ENCODE data around the gene SREK1.
"Not testable (repeated sequence)": the region's sequence is repeated elsewhere in the genome, so short reads cannot be mapped to it uniquely, and the experiment has no call there.

The SREK1 gene, protein sequence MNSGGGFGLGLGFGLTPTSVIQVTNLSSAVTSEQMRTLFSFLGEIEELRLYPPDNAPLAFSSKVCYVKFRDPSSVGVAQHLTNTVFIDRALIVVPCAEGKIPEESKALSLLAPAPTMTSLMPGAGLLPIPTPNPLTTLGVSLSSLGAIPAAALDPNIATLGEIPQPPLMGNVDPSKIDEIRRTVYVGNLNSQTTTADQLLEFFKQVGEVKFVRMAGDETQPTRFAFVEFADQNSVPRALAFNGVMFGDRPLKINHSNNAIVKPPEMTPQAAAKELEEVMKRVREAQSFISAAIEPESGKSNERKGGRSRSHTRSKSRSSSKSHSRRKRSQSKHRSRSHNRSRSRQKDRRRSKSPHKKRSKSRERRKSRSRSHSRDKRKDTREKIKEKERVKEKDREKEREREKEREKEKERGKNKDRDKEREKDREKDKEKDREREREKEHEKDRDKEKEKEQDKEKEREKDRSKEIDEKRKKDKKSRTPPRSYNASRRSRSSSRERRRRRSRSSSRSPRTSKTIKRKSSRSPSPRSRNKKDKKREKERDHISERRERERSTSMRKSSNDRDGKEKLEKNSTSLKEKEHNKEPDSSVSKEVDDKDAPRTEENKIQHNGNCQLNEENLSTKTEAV

DNA sequence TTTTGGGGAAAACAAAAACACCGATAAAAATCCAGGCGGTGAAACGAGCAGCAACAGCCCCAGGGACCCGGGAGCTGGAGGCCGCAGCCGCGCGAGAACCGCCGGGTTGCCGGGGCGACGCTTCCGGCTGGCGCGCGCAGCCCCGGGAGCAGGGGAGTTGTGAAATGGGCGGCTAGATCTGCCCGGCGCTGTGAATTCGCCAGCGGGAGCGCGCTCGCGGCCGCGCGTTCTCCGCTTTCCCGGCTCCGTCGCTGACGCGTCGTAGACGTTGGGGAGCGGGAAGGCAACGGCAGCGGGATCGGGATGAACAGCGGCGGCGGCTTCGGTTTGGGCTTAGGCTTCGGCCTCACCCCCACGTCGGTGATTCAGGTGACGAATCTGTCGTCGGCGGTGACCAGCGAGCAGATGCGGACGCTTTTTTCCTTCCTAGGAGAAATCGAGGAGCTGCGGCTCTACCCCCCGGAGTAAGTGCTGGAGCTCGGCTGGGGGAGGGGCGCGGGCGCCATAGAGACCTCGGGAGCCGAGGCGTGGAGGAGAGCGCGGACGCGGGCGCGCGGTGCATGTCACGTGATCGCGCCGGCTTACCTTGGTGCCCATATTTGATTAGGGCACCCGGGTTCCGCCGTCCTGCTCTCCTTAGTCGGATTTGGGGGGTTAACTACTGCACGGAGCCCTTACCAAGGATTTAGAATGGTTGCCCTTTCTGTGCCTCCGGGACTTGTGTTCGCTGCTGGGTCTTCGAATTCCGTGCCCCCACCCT, at the start of gene SREK1:
Gene SREK1 (plus strand): TSS at position 227 of the 760 bp plus-strand sequence. CDS start 77 bp downstream, at position 304.
- peak; percentile 72 for DNase-seq

DNA sequence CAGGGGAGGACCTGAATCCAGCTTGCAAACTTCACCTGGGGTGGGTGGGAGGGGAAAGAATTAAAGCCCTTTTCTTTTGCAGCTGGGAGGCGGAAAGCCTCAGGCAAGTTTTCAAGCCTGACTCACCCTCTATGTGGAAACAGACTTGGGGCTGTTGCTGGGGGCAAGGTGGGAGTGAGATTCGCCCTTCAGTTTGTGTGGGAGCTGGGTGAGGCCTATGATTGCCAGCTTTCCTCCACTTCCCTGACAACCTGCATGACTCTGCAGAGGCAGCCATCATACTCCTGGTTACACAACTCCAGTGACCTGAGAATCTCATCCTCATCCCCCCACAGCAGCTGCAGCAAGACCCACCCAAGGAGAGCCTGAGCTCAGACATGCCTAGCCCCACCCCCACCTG, 43.2 kb upstream of the SREK1 start:
- DNase-seq, result no peak

DNA sequence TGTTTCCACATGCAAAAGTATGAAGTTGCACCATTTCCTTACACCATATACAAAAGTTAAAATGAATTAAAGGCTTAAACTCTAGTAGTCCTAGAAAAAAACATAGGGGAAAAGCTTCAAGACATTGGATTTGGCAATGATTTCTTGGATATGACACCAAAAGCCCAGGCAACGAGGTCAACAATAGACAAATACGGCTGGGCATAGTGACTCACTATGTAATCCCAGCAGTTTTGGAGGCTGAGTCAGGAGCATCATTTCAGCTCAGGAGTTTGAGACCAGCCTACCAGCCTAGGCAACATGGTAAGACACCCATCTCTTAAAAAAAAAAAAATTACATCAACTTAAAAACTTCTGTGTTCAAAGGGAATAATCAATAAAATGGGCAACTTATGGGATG, 30.9 kb upstream of the SREK1 start:
- no peak for DNase-seq

DNA sequence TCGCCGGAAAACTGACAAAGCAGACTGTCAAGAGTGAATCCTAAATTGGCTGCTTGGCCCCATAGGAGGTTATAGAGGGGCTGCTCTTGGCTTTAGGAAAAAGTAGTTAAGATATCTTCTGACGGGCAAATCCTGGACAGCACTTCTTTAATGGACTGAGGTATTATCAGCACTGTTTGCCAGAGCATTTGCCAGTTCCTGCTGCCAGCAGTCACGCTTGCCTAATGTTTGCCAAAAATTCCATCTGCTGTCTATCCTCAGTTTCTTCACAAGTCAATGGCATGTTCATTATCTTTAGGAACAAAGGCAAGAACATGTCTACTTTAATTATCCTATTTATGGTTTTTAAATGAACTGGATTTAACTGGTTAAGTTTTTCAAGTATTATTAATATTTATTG, 25.8 kb upstream of the SREK1 start:
- DNase-seq, result no peak

DNA sequence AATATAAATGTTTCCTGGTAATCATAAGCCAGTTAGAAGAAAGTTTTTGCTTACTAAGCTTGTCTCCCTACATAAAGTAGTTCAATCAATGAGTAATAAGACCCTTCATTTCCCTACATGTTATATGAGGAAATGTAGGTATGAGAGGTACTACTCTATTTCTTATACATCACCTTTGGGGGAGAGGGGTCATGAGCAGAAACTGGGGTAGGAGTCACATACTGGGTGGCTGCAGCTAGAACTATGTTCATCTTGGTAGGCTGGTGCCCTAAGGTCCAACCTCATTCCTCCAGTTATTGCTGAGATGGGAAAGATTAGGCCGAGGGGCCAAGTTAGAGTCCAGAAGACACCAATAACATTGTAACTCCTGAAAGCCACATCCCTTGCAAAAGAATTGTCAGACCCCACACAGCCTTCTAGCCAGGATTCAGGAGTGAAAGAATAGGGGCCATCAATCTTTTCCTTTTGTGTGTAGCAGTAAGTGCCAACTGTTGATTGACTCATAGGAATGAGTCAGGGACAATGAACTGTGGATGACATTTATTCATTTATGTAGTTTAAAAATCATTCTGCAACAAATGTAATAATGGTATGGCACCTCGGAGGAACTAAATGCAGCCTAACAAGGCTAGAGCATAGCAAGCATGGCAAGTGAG, 21.6 kb upstream of the SREK1 start:
- DNase-seq, result no peak

DNA sequence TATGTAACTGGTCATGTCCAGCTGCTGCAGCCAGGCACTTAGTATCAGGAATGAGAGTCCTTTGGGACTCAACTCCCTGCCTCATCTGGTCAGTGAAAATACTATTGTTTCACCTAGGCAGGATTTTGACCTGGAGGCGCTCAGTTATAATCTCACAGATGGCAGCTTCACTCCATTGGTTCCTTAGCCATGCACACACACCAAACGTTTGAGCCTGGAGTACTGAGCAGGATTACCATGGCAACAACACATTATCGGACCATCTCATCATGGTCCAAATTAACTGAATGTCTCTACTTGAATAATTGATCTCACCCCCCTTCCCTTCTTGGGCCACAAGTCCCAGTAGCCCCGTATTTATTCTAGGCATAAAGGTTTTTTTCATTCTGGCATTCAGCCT, 15.0 kb upstream of the SREK1 start:
- DNase-seq, result no peak

DNA sequence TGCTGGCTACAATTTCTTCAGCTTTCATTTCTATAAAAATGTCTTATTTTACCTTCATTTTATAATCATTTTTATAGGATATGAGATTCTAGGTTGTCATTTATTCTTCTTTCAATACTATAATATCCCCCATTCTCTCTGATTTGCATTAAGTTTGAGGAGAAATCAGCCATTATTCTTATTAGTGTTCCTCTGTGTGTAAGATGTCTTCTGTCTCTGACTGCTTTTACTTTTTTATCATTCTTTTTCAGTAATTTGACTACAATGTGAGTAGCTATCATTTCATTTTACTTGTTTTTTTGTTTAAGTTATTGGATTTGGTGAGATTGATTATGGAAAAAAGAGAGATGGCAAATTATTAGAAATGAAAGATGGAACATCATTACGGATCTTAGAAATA, 13.6 kb upstream of the SREK1 start:
- no peak for DNase-seq

DNA sequence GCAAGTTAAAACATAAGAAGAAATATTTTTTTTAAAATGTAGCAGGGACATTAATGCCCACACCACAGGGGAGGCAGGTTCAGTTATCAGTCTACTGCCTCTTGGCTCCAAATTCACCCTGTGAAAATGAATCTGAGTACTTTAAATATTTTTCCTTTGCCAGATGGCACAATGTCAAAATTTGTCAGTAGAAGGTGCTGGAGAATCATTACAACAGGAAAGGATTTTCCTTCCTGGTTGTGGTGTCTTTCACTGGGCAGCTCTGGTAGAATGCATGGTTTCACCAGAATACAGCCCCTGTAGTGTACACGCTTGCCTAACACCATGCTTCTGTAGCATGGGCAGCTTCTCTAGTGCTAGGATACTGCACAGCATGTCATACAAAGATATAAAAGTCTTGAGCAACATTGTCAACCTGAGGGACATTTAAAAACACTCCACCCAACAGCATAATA, 9.7 kb upstream of the SREK1 start:
- DNase-seq, result no peak

DNA sequence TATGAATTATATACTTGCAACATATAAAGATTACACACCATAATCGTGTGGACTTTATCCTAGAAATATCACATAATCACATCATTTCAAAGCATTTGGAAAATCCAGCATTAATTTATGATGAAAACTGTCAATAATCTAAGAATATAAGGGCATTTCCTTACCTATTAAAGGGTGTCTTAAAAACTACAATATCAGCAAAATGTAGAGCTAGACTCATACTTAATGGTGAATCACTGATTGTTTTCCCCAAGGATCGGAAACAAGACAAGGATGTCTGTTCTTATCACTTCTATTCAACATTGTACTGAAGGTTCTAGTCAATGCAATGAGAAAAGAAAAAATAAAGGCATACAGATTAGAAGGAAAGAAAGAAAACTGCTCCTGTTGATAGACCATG, 8.0 kb upstream of the SREK1 start:
- DNase-seq, result no peak

DNA sequence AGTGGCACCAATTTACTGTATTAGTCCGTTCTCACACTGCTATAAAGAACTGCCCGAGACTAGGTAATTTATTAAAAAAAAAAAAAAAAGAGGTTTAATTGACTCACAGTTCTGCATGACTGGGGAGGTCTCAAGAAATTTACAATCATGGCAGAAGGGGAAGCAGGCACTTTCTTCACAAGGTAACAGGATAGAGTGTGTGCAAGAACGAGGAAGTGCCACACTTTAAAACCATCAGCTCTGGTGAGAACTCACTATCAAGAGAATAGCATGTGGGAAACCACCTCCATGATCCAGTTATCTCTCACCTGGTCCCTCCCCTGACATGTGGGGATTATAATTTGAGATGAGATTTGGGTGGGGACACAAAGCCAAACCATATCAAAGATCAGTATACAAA, 7.2 kb upstream of the SREK1 start:
- not testable (repeated sequence) for DNase-seq

DNA sequence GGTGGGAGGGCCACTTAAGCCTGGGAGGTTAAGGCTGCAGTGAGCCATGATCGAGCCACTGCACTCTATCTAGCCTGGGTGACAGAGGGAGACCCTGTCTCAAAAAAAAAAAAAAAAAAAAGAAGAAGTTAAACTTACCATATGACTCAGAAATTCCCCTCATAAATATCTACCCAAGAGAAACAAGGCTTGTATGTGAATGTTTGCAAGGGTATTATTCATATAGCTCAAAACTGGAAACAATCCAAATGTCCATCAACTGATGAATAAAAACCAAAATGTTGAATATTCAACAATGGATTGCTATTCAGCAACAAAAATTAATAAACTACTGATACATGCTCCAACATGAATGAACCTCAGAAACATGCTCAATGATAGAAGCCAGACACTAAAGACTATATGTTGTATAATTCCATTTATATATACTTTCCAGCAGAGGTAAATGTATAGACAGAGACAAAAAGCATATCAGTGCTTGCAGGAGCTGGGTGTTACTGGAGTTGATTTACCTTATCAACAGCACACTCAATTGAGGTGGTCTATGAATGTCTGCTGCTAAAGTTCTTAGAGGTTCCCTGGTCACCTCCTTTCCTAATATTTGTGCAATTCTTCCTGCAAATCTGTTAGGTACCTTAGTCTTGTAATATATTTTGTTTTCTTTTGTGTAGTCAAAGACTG, 5.3 kb upstream of the SREK1 start:
- DNase-seq, result no peak

DNA sequence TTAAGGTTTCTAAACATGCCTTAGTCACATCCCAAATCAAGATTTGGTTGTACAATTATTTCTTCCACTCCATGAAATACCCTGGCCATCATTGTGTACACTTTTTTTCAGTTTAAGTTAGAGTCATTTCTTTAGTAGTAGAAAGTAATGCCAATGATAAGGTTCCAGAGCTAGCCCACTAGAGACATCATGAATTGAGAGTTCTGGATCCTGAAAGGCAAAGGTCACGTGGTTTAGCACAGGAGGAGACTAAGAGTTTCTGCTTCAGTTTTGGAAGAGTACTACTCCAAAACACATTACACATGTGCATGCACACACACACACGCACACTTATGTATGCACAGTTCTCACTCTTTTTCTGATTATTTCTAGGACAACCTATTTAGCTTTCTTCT, 4.8 kb upstream of the SREK1 start:
- no peak for DNase-seq

DNA sequence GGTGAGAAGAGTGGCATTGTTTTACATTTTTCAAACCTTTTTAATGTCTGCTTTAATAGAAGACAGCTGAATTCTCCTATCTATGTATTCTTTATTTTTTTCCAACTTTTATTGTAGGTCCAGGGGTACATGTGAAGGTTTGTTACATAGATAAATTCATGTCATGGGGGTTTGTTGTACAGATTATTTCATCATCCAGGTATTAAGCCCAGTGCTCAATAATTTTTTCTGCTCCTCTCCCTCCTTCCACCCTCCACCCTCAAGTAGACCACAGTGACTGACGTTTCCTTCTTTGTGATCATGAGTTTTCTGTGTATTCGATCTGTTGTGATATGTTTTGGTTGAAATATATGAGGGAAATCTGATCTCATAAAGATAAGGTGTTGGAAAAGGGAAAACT, 1.7 kb upstream of the SREK1 start:
- DNase-seq, result no peak

DNA sequence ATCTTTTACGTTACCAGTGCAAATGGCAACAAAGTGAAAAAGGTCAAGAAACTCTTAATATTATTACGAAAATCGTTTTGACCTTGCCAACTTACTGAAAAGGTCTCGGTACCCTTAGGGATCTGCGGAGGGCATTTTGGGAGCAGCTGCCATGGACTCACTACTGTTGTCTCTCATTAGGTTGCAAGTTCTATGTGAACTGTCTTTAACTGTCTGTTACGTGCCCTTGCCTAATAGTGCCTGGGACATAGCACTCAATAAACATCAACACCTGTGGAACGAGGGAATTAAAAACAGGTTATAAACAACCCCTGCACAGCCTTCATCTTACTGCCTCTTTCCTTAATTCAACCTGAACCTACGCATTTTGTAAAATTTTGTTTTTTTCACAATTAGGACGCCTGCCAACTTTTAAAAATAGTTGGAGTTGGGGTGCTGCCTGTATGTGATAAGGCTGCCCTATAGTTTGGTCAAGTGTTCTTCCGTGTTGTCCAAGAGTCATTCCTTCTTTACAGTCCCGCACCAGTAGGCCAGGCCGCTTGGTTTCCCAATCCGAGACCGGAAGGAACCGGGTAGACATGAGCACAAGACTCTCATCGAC, 527 bp upstream of the SREK1 start:
- DNase-seq, result no peak

DNA sequence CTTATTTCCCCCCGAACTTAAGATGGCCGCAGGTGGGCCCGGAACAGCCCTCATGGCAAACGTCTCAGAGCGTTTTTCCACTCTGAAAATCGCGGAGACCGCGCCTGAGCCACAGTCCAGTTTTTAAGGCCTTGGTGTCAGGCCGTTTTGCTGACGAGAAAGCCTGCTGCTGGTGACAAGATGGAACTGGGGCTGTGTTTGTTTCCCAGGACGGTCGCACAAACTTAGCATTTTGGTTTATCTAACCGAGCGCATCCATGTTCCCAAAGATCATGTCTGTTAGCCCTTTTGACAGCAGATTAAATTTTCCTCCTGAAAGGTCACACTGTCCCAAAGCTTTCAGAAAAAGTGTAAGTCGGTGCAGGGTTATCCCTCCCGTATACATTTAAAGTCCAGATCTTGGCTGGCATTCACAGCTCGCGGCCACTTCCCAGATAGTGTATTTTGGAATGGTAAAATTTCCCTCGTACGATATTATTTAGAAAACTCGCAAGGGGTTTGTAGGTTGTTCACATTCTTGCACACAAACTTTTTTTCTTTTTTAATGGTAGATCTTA, 812 bp downstream of the SREK1 start:
- DNase-seq, result no peak

DNA sequence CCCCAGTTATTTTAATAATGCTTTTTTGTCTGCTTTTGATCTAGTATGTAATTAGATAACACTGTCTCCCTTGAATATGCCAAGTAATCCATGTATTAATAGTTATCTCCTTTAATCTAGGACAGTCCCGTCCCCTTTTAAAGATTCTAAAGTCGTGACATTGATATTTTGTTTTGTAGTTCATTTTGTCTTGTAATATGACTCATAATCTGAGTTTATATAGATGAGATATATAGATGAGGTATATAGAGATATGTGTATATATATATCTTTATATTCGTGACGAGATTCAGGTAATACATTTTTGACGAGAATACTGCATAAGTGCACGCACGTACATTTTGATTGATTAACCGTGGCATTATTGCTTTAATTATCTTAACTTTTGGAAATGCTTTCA, 1.6 kb downstream of the SREK1 start:
- no peak for DNase-seq

DNA sequence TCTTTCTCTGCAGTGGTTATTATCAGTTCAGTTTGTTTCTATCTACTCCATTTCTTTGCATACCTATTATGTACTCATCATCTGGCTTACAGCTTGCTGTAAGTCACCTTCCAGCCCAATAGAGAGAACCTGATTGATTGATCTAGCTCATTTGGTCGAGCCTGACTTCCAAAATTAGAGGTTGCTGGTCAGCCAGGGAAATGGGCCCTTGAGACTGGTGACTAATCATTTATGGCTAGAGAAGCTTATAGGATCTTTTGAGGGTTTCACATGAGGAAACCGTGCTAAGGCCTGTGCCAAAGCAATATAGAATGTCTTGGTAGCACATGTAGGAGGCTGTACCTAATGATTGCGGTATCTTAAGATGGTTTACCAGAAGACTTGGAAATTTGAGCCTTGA, 5.8 kb downstream of the SREK1 start:
- DNase-seq, result no peak

DNA sequence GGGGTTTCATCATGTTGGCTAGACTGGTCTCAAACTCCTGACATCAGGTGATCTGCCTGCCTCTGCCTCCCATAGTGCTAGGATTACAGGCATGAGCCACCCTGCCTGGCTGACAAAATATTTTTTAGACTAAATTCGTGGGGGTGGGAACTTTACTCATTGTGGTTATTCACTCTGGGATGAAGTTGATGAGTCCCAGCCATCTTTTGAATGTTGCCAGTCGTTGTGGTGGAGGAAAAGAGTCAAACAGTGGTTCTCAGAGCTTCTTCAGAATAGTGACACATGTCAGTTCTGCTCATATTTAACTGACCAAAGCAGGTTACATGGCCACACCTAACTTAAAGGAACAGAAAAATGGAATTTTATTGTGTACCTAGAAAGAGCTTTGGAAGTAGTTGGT, 6.9 kb downstream of the SREK1 start:
- DNase-seq, result no peak

DNA sequence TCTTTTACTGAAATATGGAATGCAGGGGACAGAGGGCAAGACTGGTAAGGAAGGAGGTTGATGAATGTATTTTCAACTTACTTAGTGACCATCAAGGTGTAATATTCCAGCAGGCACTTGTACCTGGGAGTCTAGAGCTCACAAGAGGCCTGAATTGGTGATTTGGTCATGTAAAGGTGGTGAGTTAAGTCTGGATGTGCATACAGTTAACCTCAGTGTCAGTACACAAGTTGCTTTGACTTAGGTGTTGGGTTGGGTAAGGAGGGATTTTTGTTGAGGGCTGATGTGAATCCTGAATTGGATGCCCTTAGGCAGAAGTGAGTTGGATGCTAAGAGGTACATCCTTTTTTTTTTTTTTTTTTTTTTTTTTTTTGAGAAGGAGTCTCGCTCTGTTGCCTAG, 7.4 kb downstream of the SREK1 start:
- DNase-seq, result no peak

DNA sequence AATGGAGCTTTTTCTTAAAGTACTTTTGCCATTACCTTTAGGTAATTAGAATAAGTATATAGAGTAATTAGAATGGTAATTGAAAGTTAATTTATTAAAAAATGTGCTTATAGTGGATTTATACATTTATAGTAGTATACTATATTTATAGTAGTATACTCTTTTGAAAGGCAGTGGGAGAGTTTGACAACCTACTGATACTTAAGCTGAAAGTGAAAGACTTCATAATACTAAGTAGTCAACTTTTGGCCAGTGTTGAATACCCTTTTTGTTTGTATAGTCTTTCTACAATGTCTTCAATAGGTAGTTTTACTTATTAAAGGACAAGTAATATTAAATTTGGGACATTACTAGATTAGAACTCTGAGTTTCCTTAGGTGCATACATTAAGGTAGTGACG, 12.9 kb downstream of the SREK1 start:
- DNase-seq, result no peak

DNA sequence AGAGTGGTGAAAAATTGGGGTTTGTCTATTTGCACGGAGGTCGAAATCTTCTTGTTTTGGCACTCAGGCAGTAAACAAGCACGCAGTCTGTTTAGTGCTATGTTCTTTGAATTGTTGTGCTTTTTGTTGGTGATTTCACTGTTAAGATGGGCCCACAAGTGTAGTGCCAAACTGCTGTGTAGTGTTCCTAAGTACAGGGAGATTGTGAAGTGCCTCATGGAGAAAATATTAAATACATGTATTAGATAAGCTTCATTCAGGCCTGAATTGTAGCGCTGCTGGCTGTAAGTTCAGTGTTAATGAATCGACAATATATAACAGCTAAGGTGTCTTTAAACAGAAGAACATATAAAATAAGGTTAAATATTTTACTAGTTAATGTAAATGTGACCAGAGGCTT, 17.3 kb downstream of the SREK1 start:
- DNase-seq, result no peak

Data from NCI-H510A treated with DMSO at 0.1 percent for 48 hours (cell line).